Measurements from ENCODE around the gene ARL14. TPM values are rescaled to one million over a fixed set of nuclear protein-coding genes. Genes with fewer than 3 reads are reported as not detected.
A peak's percentile ranks its signal among the peaks of the same experiment; 100 is the strongest.

Gene ARL14
- total and polyA plus RNA-seq, 11 donors = not detected

DNA sequence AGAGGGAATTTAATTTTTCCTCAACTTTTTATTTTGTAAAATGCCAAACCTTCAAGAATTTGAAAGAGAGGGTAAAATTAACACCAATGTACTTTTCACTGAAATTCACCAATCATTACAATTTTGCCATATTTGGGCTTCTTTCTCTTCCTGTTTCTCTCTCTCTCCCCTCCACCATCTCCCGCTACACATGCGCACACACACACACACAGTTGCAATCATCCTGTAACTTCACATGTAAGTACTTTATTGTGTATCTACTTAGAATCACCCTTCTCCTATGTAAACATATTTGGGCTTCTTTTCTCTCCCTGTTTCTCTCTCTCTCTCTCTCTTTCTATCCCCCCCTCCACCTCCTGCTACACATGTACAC lies 7.4 kb downstream of the ARL14 start:
- Histone ChIP-seq H3K27ac (no peak overlapping the region), H3K9me3 (no peaks in the 10 kb centered on the region), H3K36me3 (no peaks in the 10 kb centered on the region), H3K27me3 (no peaks in the 10 kb centered on the region), H3K4me3 (no peak overlapping the region), H3K4me1 (no peaks in the 10 kb centered on the region)
- no peak for ATAC-seq
- WGBS, 4 donors = 93 to 99% (median 97%) methylated on average over 2 of the region's 2 CpGs
- intact Hi-C loops (cut with DNase I) = no loop called here
- TF ChIP-seq POLR2A (IDR thresholded peaks at IDR 0.05) = no peak
- TF ChIP-seq, protein P1, sequence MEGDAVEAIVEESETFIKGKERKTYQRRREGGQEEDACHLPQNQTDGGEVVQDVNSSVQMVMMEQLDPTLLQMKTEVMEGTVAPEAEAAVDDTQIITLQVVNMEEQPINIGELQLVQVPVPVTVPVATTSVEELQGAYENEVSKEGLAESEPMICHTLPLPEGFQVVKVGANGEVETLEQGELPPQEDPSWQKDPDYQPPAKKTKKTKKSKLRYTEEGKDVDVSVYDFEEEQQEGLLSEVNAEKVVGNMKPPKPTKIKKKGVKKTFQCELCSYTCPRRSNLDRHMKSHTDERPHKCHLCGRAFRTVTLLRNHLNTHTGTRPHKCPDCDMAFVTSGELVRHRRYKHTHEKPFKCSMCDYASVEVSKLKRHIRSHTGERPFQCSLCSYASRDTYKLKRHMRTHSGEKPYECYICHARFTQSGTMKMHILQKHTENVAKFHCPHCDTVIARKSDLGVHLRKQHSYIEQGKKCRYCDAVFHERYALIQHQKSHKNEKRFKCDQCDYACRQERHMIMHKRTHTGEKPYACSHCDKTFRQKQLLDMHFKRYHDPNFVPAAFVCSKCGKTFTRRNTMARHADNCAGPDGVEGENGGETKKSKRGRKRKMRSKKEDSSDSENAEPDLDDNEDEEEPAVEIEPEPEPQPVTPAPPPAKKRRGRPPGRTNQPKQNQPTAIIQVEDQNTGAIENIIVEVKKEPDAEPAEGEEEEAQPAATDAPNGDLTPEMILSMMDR (IDR thresholded peaks at IDR 0.05) = no peak
- no peak for DNase-seq

DNA sequence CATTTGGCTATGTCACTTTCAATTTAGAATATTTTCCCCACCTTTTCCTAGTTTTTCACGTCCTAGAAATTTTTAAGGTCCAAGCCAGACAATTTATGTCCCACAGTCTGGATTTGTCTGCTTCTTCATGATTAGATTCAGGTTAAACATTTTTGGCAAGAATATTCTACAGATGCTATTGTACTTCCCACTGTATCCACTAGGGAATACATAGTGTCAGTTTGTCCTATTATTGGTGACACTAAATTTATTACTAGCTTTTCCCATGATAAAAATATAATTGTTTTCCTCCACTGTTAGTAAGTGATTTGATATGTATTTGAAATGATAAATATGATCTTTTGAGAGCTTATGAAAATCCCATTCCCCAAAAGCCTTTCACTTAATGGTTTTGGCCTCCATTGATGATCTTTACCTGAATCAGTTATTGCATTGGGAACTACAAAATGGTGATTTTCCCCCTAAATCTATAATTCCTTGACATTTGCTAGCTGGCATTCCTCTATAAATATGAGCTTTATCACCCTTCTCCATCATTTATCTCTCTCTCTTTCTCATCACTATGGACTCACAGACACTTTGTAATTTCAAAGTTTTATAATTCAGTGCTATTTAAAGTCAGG lies 8.3 kb downstream of the ARL14 start:
- no peaks in the 10 kb centered on the region for H3K9me3 ChIP-seq
- H3K4me3 ChIP-seq = no peak overlapping the region
- no peak for ATAC-seq
- intact Hi-C loops (cut with DNase I) = loop anchor here in 3 of 10 donors (5.0 kb wide), 1 partner anchor 257 kb away; no protein-coding TSS in a partner anchor
- no peak for DNase-seq
- no peaks in the 10 kb centered on the region for H3K27me3 ChIP-seq
- no peak for TF ChIP-seq POLR2A (IDR thresholded peaks at IDR 0.05)
- TF ChIP-seq, protein P1 (IDR thresholded peaks at IDR 0.05) = peak in 5 of 12 donors; percentile 14 to 39 (median 16)
- H3K27ac ChIP-seq = no peak overlapping the region
- WGBS, 4 donors = 66 to 81% (median 67%) methylated on average over 1 of the region's 1 CpG
- H3K36me3 ChIP-seq = no peaks in the 10 kb centered on the region
- no peaks in the 10 kb centered on the region for H3K4me1 ChIP-seq

DNA sequence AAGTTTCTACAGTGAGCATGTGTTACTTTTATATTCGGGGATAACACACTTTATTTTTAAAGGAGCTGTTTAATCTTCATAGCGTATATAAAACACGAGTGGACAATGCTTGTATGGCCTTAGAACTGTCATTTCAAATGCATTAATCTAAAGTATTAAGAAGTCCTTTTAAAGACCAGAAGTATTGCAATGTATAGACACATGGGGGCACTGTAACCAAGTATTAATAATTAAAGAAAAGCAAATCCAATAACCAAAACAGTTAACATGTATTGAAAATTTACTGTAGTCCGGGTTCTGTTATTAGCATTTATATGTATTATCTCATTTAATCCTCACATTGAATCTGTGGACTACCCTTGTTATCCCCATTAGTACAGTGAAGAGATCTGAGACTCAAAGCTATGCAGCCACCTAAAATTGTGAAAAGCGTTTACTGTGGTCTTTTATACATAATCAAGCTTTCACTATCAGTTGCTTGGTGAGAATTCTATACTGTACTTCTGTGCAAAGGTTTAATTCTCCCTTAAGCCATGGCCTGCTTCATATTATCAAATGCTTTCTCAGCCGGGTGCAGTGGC lies 10.1 kb downstream of the ARL14 start:
- DNase-seq (no peak), ATAC-seq (no peak)
- Histone ChIP-seq H3K4me3 (no peak overlapping the region), H3K9me3 (no peaks in the 10 kb centered on the region), H3K36me3 (no peaks in the 10 kb centered on the region), H3K4me1 (no peaks in the 10 kb centered on the region), H3K27ac (no peak overlapping the region), H3K27me3 (no peaks in the 10 kb centered on the region)
- WGBS, 4 donors = 58 to 74% (median 70%) methylated on average over 6 of the region's 6 CpGs
- intact Hi-C loops (cut with DNase I) = loop anchor here in 3 of 10 donors (5.0 kb wide), 1 partner anchor 255 kb away; no protein-coding TSS in a partner anchor
- TF ChIP-seq POLR2A (IDR thresholded peaks at IDR 0.05) = no peak
- TF ChIP-seq, protein P1 (IDR thresholded peaks at IDR 0.05) = peak in 11 of 12 donors; percentile 10 to 49 (median 33)

DNA sequence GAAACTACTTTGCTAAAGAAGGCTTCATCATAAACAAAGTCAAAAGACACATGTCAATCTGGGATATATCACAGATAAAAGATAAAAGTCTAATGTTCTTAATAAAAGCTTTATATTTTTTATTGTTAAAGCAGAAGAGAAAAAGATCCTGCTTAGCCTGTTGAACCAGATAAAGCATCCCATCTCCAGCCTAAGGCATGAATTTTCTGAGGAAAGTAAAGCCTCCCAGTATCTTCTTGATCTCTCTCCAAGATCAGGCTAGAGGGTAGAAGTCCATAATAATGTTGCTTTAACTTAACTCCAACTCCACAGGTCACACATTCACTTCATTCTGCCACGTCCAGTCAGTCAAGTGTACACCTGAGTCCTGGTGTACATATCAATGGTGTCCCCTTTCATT lies 14.2 kb downstream of the ARL14 start:
- no peaks in the 10 kb centered on the region for H3K9me3 ChIP-seq
- intact Hi-C loops (cut with DNase I) = loop anchor here in 2 of 10 donors (10.0 kb wide), 2 partner anchors 106 to 724 kb away; no protein-coding TSS in a partner anchor
- no peaks in the 10 kb centered on the region for H3K27me3 ChIP-seq
- H3K36me3 ChIP-seq = no peaks in the 10 kb centered on the region
- no peak for DNase-seq
- no peak overlapping the region for H3K27ac ChIP-seq
- no peak for TF ChIP-seq POLR2A (IDR thresholded peaks at IDR 0.05)
- TF ChIP-seq, protein P1 (IDR thresholded peaks at IDR 0.05) = no peak
- ATAC-seq = no peak
- H3K4me1 ChIP-seq = no peaks in the 10 kb centered on the region
- WGBS, 4 donors = 81 to 95% (median 90%) methylated on average over 1 of the region's 1 CpG
- H3K4me3 ChIP-seq = no peak overlapping the region
